Esophagus muscularis mucosa (tissue), 4 donors: Measurements from ENCODE around the gene PDLIM5.

Source experiments
- EP300 ChIP-seq: sonication (generic); formaldehyde crosslinking; IDR thresholded peaks from one replicate; pipeline ENCODE4 v1.6.1; 2017; ENCODE audit warnings: antibody characterized with exemption
- POLR2AphosphoS5 ChIP-seq, 2 donors: sonication (generic); formaldehyde crosslinking; IDR thresholded peaks; one replicate each; pipeline ENCODE4 v1.6.1; 2017; ENCODE audit warnings: antibody characterized with exemption in 2 of 2
- TF ChIP-seq, protein P1 (sequence below), 3 experiments: fragments of 200-600 bp in 2 of 3; fragments of 450-650 bp in 1 of 3; sonication (generic) in 2 of 3; IDR thresholded peaks; one replicate each; pipeline ENCODE4 v1.5.1; 2017 to 2019; ENCODE audit warnings: antibody characterized with exemption in 3 of 3, mild to moderate bottlenecking in 2 of 3, moderate library complexity in 1 of 3

DNA sequence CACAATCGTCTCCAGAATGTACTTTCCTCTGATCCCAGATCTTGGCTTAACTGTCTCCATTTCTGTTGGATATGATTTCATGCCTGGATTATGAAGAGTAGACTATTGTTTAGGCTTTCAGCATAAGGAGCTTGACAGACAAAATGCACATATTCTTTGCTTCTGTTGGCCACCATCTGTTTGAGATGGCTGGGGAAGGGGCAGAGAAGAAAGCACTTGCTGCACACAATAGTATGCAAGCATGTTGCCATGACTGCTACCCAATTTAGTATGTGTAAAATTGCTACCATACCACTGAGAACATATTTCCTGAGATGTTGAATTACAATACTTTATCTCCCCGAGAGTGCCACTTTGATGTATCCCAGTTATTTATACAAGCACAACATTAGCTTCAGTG, 178.1 kb downstream of the PDLIM5 start:
- TF ChIP-seq EP300, result no peak
- TF ChIP-seq, protein P1, sequence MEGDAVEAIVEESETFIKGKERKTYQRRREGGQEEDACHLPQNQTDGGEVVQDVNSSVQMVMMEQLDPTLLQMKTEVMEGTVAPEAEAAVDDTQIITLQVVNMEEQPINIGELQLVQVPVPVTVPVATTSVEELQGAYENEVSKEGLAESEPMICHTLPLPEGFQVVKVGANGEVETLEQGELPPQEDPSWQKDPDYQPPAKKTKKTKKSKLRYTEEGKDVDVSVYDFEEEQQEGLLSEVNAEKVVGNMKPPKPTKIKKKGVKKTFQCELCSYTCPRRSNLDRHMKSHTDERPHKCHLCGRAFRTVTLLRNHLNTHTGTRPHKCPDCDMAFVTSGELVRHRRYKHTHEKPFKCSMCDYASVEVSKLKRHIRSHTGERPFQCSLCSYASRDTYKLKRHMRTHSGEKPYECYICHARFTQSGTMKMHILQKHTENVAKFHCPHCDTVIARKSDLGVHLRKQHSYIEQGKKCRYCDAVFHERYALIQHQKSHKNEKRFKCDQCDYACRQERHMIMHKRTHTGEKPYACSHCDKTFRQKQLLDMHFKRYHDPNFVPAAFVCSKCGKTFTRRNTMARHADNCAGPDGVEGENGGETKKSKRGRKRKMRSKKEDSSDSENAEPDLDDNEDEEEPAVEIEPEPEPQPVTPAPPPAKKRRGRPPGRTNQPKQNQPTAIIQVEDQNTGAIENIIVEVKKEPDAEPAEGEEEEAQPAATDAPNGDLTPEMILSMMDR (IDR thresholded peaks at IDR 0.05), result no peak
- TF ChIP-seq POLR2AphosphoS5 (IDR thresholded peaks at IDR 0.05), result no peak
